ENCODE data around the gene ODAD3. TPM values are rescaled to one million over a fixed set of nuclear protein-coding genes. Genes with fewer than 3 reads are reported as not detected.
A peak's percentile ranks its signal among the peaks of the same experiment; 100 is the strongest.
"Not testable (repeated sequence)": the region's sequence is repeated elsewhere in the genome, so short reads cannot be mapped to it uniquely, and the experiment has no call there.

ODAD3 gene
- total RNA-seq, 4 donors from 2014 or later: 1.5 TPM; not detected in 3

GRCh38 chr19:11408591-11408990 lies 26.3 kb downstream of the ODAD3 start:
- DNase-seq: no peak
- H3K4me1 ChIP-seq: no peaks in the 10 kb centered on the region
- H3K9me3 ChIP-seq: no peaks in the 10 kb centered on the region
- no peak overlapping the region for H3K4me3 ChIP-seq
- no peaks in the 10 kb centered on the region for H3K36me3 ChIP-seq
- TF ChIP-seq POLR2A (IDR thresholded peaks at IDR 0.05): no peak
- no peak for TF ChIP-seq CTCF (IDR thresholded peaks at IDR 0.05)
- no peaks in the 10 kb centered on the region for H3K27me3 ChIP-seq
- no peak overlapping the region for H3K27ac ChIP-seq

- H3K4me3 ChIP-seq, H3K27ac ChIP-seq, H3K36me3 ChIP-seq, H3K4me1 ChIP-seq, H3K9me3 ChIP-seq, H3K27me3 ChIP-seq, DNase-seq: not testable (repeated sequence)
These were observed 28.2 kb downstream of the ODAD3 start for GRCh38 chr19:11406703-11407236.

- TF ChIP-seq CTCF (IDR thresholded peaks at IDR 0.05) (peak in 1 of 6 experiments; percentile 5), POLR2A (IDR thresholded peaks at IDR 0.05) (no peak)
- H3K4me1 ChIP-seq: no peaks in the 10 kb centered on the region
- H3K36me3 ChIP-seq: no peaks in the 10 kb centered on the region
- no peaks in the 10 kb centered on the region for H3K27me3 ChIP-seq
- DNase-seq: no peak
- no peak overlapping the region for H3K27ac ChIP-seq
- H3K4me3 ChIP-seq: no peak overlapping the region
- no peaks in the 10 kb centered on the region for H3K9me3 ChIP-seq
These were observed 28.9 kb downstream of the ODAD3 start for GRCh38 chr19:11405846-11406643.

DNA sequence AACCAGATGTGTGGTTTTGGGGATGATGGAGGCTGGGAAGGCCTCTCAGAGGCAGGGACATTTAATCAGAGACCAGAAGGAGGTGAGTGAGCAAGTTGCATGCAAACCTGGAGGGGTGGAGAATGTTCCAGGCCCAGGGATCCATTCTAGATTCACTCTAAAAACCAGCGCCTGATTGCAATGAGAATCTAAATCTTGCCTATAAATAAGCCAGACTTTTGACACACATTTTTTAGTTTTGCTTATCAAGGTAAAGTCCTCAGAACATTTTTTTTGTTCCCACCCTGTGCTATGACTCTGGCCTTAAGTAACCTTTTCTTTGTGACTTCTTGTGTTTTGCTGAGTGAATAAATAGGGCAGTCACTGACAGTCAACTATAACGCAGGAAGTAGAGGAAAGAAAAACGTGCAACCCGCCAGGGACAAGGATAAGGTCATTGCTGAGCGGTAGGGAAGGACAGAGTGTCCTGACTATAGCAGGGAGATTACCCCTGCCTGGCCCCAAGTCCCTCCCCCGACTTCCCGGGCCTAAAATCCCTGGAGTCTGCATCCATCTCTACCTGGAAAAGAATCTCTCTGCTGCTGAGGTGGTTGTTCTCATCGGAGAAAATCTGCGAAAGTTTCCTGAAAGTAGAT lies 30.2 kb downstream of the ODAD3 start:
- DNase-seq: no peak
- no peaks in the 10 kb centered on the region for H3K9me3 ChIP-seq
- H3K4me3 ChIP-seq: no peak overlapping the region
- no peak overlapping the region for H3K27ac ChIP-seq
- H3K27me3 ChIP-seq: no peaks in the 10 kb centered on the region
- no peaks in the 10 kb centered on the region for H3K4me1 ChIP-seq
- TF ChIP-seq CTCF (IDR thresholded peaks at IDR 0.05): no peak
- no peak for TF ChIP-seq POLR2A (IDR thresholded peaks at IDR 0.05)
- H3K36me3 ChIP-seq: no peaks in the 10 kb centered on the region

- Histone ChIP-seq H3K27ac (no peak overlapping the region), H3K36me3 (no peaks in the 10 kb centered on the region)
These were observed 32.9 kb downstream of the ODAD3 start for GRCh38 chr19:11401808-11402543.

More at GRCh38 chr19:11401808-11402543, 32.9 kb downstream of the ODAD3 start:
- H3K4me3 ChIP-seq: no peak overlapping the region
- no peaks in the 10 kb centered on the region for H3K4me1 ChIP-seq
- no peak for TF ChIP-seq CTCF (IDR thresholded peaks at IDR 0.05)
- no peak for TF ChIP-seq POLR2A (IDR thresholded peaks at IDR 0.05)
- no peaks in the 10 kb centered on the region for H3K27me3 ChIP-seq
- DNase-seq: no peak
- no peaks in the 10 kb centered on the region for H3K9me3 ChIP-seq
